ENCODE data around the gene ANKS3. TPM values are rescaled to one million over a fixed set of nuclear protein-coding genes. Genes with fewer than 3 reads are reported as not detected.

Gene ANKS3
- total and polyA plus RNA-seq, 2 experiments from 2014 or later: 22.5 to 24.9 TPM

DNA sequence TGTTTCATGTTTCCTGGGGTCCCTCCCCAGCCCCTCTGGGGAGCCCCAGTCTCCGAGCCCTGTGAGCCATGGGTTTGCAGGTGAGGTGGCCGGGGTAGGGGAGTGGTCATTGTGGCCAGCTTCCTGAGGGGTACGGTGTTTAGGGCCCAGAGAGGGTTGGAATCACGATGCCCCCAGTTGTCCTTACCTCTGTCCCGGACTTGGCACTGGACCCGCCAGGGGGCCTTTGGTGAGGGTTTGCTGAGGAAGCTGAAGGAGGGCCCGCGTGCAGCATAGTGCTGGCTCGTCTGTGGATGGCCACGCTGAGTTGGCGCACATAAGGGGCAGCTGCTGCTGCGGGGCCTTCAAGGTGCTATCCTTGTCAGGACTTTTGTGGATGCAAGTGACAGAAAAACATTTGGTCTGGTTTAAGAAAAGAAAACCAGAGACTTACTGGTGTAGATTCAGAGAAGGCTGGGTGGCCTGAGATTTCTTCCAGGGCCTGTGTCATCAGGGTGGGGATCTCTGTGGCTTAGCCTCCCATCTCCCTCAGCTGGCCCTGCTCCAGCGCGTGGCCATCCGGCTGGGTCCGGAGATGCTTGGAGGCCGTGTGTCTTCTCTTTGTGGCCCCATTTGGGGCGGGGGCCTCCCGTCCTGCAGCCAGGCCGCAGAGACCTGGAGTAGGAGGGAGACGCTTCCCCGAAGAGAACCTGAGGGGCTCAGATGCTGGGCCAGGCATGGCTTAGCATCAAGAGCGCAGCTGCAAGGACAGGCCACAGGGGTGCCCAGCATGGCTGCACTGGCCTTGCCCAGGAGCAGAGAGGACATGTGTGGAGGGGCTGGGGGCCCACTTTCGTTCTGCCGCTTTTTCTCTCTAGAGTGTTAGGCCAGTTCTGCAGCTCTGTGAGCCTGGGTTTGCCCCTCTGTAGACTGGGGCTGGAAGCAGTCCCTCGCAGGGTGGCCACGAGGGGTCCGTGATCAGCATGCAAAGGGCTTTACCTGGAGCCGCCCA lies 74.4 kb downstream of the ANKS3 start:
- no peak overlapping the region for H3K4me3 ChIP-seq
- H3K4me2 ChIP-seq: no peak overlapping the region
- no peaks in the 10 kb centered on the region for H3K9me3 Mint-ChIP-seq
- ATAC-seq (no peak; the same call in 2 of the 3 replicates), DNase-seq (ENCODE audit: low spot score) (no peak)
- H3K4me1 ChIP-seq (ENCODE audit: insufficient read depth): no peaks in the 10 kb centered on the region
- H3K36me3 Mint-ChIP-seq (ENCODE audit: low read depth): peaks cover 16% of the 10 kb centered on the region
- no peaks in the 10 kb centered on the region; the same call in 1 of the 2 replicates for H3K79me2 ChIP-seq (replicated peaks; ENCODE audit: insufficient read depth)
- H3K27ac Mint-ChIP-seq: no peak overlapping the region
- 0 out of 2 replicates have a peak, but pooled peaks cover 4% of the 10 kb centered on the region for H4K20me1 ChIP-seq (replicated peaks; ENCODE audit: insufficient read depth)
- no peaks in the 10 kb centered on the region for H3K9me2 ChIP-seq (ENCODE audit: insufficient read depth)
- H2AFZ ChIP-seq: no peak overlapping the region
- no peak overlapping the region for H3K4me3 Mint-ChIP-seq
- no peaks in the 10 kb centered on the region for H3K36me3 ChIP-seq (ENCODE audit: insufficient read depth)
- H3K27me3 ChIP-seq (ENCODE audit: insufficient read depth): no peaks in the 10 kb centered on the region
- peaks cover 2% of the 10 kb centered on the region; the same call in 1 of the 3 replicates for H3K4me1 Mint-ChIP-seq
- H3F3A ChIP-seq (replicated peaks; ENCODE audit: low read depth): no peaks in the 10 kb centered on the region
- H3K27me3 Mint-ChIP-seq (ENCODE audit: insufficient read depth, low read depth, poor library complexity): peaks cover 3% of the 10 kb centered on the region
- TF ChIP-seq, protein P1, sequence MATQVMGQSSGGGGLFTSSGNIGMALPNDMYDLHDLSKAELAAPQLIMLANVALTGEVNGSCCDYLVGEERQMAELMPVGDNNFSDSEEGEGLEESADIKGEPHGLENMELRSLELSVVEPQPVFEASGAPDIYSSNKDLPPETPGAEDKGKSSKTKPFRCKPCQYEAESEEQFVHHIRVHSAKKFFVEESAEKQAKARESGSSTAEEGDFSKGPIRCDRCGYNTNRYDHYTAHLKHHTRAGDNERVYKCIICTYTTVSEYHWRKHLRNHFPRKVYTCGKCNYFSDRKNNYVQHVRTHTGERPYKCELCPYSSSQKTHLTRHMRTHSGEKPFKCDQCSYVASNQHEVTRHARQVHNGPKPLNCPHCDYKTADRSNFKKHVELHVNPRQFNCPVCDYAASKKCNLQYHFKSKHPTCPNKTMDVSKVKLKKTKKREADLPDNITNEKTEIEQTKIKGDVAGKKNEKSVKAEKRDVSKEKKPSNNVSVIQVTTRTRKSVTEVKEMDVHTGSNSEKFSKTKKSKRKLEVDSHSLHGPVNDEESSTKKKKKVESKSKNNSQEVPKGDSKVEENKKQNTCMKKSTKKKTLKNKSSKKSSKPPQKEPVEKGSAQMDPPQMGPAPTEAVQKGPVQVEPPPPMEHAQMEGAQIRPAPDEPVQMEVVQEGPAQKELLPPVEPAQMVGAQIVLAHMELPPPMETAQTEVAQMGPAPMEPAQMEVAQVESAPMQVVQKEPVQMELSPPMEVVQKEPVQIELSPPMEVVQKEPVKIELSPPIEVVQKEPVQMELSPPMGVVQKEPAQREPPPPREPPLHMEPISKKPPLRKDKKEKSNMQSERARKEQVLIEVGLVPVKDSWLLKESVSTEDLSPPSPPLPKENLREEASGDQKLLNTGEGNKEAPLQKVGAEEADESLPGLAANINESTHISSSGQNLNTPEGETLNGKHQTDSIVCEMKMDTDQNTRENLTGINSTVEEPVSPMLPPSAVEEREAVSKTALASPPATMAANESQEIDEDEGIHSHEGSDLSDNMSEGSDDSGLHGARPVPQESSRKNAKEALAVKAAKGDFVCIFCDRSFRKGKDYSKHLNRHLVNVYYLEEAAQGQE (IDR thresholded peaks at IDR 0.05; ENCODE audit: unreplicated experiment): no peak
- no peak for TF ChIP-seq CREB1 (CRISPR knock-in tag; IDR thresholded peaks at IDR 0.05; ENCODE audit: low read depth)
- TF ChIP-seq NANOG (IDR thresholded peaks at IDR 0.05; ENCODE audit: borderline replicate concordance): no peak
- TF ChIP-seq, protein P2, sequence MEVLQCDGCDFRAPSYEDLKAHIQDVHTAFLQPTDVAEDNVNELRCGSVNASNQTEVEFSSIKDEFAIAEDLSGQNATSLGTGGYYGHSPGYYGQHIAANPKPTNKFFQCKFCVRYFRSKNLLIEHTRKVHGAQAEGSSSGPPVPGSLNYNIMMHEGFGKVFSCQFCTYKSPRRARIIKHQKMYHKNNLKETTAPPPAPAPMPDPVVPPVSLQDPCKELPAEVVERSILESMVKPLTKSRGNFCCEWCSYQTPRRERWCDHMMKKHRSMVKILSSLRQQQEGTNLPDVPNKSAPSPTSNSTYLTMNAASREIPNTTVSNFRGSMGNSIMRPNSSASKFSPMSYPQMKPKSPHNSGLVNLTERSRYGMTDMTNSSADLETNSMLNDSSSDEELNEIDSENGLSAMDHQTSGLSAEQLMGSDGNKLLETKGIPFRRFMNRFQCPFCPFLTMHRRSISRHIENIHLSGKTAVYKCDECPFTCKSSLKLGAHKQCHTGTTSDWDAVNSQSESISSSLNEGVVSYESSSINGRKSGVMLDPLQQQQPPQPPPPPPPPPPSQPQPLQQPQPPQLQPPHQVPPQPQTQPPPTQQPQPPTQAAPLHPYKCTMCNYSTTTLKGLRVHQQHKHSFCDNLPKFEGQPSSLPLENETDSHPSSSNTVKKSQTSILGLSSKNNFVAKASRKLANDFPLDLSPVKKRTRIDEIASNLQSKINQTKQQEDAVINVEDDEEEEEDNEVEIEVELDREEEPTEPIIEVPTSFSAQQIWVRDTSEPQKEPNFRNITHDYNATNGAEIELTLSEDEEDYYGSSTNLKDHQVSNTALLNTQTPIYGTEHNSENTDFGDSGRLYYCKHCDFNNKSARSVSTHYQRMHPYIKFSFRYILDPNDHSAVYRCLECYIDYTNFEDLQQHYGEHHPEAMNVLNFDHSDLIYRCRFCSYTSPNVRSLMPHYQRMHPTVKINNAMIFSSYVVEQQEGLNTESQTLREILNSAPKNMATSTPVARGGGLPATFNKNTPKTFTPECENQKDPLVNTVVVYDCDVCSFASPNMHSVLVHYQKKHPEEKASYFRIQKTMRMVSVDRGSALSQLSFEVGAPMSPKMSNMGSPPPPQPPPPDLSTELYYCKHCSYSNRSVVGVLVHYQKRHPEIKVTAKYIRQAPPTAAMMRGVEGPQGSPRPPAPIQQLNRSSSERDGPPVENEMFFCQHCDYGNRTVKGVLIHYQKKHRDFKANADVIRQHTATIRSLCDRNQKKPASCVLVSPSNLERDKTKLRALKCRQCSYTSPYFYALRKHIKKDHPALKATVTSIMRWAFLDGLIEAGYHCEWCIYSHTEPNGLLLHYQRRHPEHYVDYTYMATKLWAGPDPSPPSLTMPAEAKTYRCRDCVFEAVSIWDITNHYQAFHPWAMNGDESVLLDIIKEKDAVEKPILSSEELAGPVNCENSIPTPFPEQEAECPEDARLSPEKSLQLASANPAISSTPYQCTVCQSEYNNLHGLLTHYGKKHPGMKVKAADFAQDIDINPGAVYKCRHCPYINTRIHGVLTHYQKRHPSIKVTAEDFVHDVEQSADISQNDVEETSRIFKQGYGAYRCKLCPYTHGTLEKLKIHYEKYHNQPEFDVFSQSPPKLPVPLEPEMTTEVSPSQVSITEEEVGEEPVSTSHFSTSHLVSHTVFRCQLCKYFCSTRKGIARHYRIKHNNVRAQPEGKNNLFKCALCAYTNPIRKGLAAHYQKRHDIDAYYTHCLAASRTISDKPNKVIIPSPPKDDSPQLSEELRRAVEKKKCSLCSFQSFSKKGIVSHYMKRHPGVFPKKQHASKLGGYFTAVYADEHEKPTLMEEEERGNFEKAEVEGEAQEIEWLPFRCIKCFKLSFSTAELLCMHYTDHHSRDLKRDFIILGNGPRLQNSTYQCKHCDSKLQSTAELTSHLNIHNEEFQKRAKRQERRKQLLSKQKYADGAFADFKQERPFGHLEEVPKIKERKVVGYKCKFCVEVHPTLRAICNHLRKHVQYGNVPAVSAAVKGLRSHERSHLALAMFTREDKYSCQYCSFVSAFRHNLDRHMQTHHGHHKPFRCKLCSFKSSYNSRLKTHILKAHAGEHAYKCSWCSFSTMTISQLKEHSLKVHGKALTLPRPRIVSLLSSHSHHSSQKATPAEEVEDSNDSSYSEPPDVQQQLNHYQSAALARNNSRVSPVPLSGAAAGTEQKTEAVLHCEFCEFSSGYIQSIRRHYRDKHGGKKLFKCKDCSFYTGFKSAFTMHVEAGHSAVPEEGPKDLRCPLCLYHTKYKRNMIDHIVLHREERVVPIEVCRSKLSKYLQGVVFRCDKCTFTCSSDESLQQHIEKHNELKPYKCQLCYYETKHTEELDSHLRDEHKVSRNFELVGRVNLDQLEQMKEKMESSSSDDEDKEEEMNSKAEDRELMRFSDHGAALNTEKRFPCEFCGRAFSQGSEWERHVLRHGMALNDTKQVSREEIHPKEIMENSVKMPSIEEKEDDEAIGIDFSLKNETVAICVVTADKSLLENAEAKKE (CRISPR knock-in tag; IDR thresholded peaks at IDR 0.05): no peak
- TF ChIP-seq EZH2phosphoT487 (IDR thresholded peaks at IDR 0.05; ENCODE audit: unreplicated experiment): no peak
- TF ChIP-seq ZNF331 (CRISPR knock-in tag; IDR thresholded peaks at IDR 0.05; ENCODE audit: low read depth): no peak
- TF ChIP-seq POLR2AphosphoS5 (IDR thresholded peaks at IDR 0.05; ENCODE audit: low read depth): no peak
- no peak for TF ChIP-seq JUNB (IDR thresholded peaks at IDR 0.05; ENCODE audit: unreplicated experiment)
- no peak for TF ChIP-seq ZNF114 (CRISPR knock-in tag; IDR thresholded peaks at IDR 0.05)
- TF ChIP-seq EZH2 (IDR thresholded peaks at IDR 0.05; ENCODE audit: low read depth, unreplicated experiment): no peak
- no peak overlapping the region for H3K27ac ChIP-seq (ENCODE audit: low read depth)
